HAP-1 (cell line): Measurements from ENCODE around the gene SERINC5.
"Not testable (repeated sequence)": the region's sequence is repeated elsewhere in the genome, so short reads cannot be mapped to it uniquely, and the experiment has no call there.

ENCODE experiments used
- DNase-seq, 2 experiments: peaks; one replicate each; pipeline ENCODE4 v3.0.0-alpha.2; 2016 to 2020; ENCODE audit warnings: low spot score in 2 of 2
- H3K27me3 ChIP-seq: fragments of 250-450 bp; sonication (Bioruptor Pico); 2 replicates; pipeline ENCODE4 v1.5.1; 2020; ENCODE audit warnings: low read depth, mild to moderate bottlenecking, moderate library complexity
- H3K36me3 ChIP-seq: fragments of 250-450 bp; sonication (Bioruptor Pico); replicated peaks from 2 replicates; pipeline ENCODE4 v1.5.1; 2020; ENCODE audit warnings: mild to moderate bottlenecking
- H3K4me1 ChIP-seq: fragments of 250-450 bp; sonication (Bioruptor Pico); 2 replicates; pipeline ENCODE4 v1.5.1; 2020; ENCODE audit warnings: mild to moderate bottlenecking
- H3K4me3 ChIP-seq: fragments of 250-450 bp; sonication (Bioruptor Pico); 2 replicates; pipeline ENCODE4 v1.5.1; 2020; ENCODE audit warnings: mild to moderate bottlenecking, moderate library complexity
- H3K9me3 ChIP-seq: fragments of 250-450 bp; sonication (Bioruptor Pico); 2 replicates; pipeline ENCODE4 v1.5.1; 2020; ENCODE audit warnings: mild to moderate bottlenecking, moderate library complexity
- in situ Hi-C: fragments of 300-500 bp; cut with MboI; formaldehyde crosslinking; loops from 3 replicates; pipeline ENCODE4 v1.14.3; 2020; ENCODE audit warnings: low sequenced_read_pairs, inconsistent platforms, mixed read lengths

The SERINC5 gene

GRCh38 chr5:80255811-80256712 is at the start of gene SERINC5:
TSS of gene SERINC5 (minus strand) at chr5:80256048. CDS start at chr5:80255922, 126 bp downstream.
- Histone ChIP-seq H3K27me3 (no peaks in the 10 kb centered on the region), H3K4me1 (peaks cover 21% of the 10 kb centered on the region), H3K4me3 (peak within 1 kb of the TSS; percentile 90), H3K9me3 (no peaks in the 10 kb centered on the region), H3K36me3 (peaks cover 3% of the 10 kb centered on the region; the same call in 1 of the 2 replicates)
- in situ Hi-C loops: no loop called here
- peak; percentile 57 to 85 for DNase-seq

- Histone ChIP-seq H3K4me1 (no peaks in the 10 kb centered on the region), H3K9me3 (no peaks in the 10 kb centered on the region), H3K27me3 (no peaks in the 10 kb centered on the region), H3K4me3 (no peak overlapping the region), H3K36me3 (no peaks in the 10 kb centered on the region)
- DNase-seq: no peak
- in situ Hi-C loops: no loop called here
These were observed 46.8 kb upstream of the SERINC5 start for GRCh38 chr5:80302636-80303035.

GRCh38 chr5:80301342-80301741 is 45.5 kb upstream of the SERINC5 start:
- H3K4me3 ChIP-seq, H3K27me3 ChIP-seq, H3K9me3 ChIP-seq, H3K36me3 ChIP-seq, in situ Hi-C loops, H3K4me1 ChIP-seq, DNase-seq: not testable (repeated sequence)

GRCh38 chr5:80300796-80301195 is 44.9 kb upstream of the SERINC5 start:
- in situ Hi-C loops, H3K4me1 ChIP-seq: not testable (repeated sequence)

GRCh38 chr5:80300125-80300524 is 44.3 kb upstream of the SERINC5 start:
- no peak overlapping the region for H3K4me3 ChIP-seq
- H3K9me3 ChIP-seq: no peaks in the 10 kb centered on the region
- no peaks in the 10 kb centered on the region for H3K36me3 ChIP-seq
- H3K4me1 ChIP-seq: no peaks in the 10 kb centered on the region
- DNase-seq: no peak
- H3K27me3 ChIP-seq: no peaks in the 10 kb centered on the region
- in situ Hi-C loops: no loop called here

More at GRCh38 chr5:80300796-80301195, 44.9 kb upstream of the SERINC5 start:
- not testable (repeated sequence) for H3K9me3 ChIP-seq, DNase-seq, H3K4me3 ChIP-seq, H3K36me3 ChIP-seq, H3K27me3 ChIP-seq

GRCh38 chr5:80299601-80300000 is 43.8 kb upstream of the SERINC5 start:
- H3K36me3 ChIP-seq: no peaks in the 10 kb centered on the region
- in situ Hi-C loops: loop anchor here (5.0 to 25.0 kb wide), 2 partner anchors 207 to 412 kb away; no protein-coding TSS in a partner anchor

GRCh38 chr5:80296121-80296520 is 40.3 kb upstream of the SERINC5 start:
- no peak for DNase-seq
- in situ Hi-C loops: loop anchor here (5.0 to 25.0 kb wide), 2 partner anchors 204 to 409 kb away; no protein-coding TSS in a partner anchor

More at GRCh38 chr5:80299601-80300000, 43.8 kb upstream of the SERINC5 start:
- Histone ChIP-seq H3K4me3 (no peak overlapping the region), H3K9me3 (no peaks in the 10 kb centered on the region), H3K4me1 (no peaks in the 10 kb centered on the region), H3K27me3 (no peaks in the 10 kb centered on the region)
- DNase-seq: no peak

GRCh38 chr5:80291761-80292160 is 35.9 kb upstream of the SERINC5 start:
- no peaks in the 10 kb centered on the region for H3K27me3 ChIP-seq
- no peaks in the 10 kb centered on the region for H3K4me1 ChIP-seq
- no peaks in the 10 kb centered on the region for H3K36me3 ChIP-seq
- H3K9me3 ChIP-seq: no peaks in the 10 kb centered on the region
- no peak overlapping the region for H3K4me3 ChIP-seq
- in situ Hi-C loops: loop anchor here (25.0 kb wide), 1 partner anchor 404 kb away; no protein-coding TSS in a partner anchor
- DNase-seq: no peak

More at GRCh38 chr5:80296121-80296520, 40.3 kb upstream of the SERINC5 start:
- H3K27me3 ChIP-seq: no peaks in the 10 kb centered on the region
- H3K36me3 ChIP-seq: no peaks in the 10 kb centered on the region
- H3K9me3 ChIP-seq: no peaks in the 10 kb centered on the region
- no peaks in the 10 kb centered on the region for H3K4me1 ChIP-seq
- no peak overlapping the region for H3K4me3 ChIP-seq

GRCh38 chr5:80289320-80289719 is 33.5 kb upstream of the SERINC5 start:
- H3K36me3 ChIP-seq: no peaks in the 10 kb centered on the region
- H3K27me3 ChIP-seq: no peaks in the 10 kb centered on the region
- no peaks in the 10 kb centered on the region for H3K4me1 ChIP-seq
- no peaks in the 10 kb centered on the region for H3K9me3 ChIP-seq
- no peak overlapping the region for H3K4me3 ChIP-seq
- DNase-seq: no peak
- in situ Hi-C loops: loop anchor here (25.0 kb wide), 1 partner anchor 402 kb away; no protein-coding TSS in a partner anchor

- no peaks in the 10 kb centered on the region for H3K4me1 ChIP-seq
- H3K4me3 ChIP-seq: no peak overlapping the region
- in situ Hi-C loops: loop anchor here (25.0 kb wide), 1 partner anchor 401 kb away; no protein-coding TSS in a partner anchor
- H3K9me3 ChIP-seq: no peaks in the 10 kb centered on the region
- no peaks in the 10 kb centered on the region for H3K27me3 ChIP-seq
- no peak for DNase-seq
- H3K36me3 ChIP-seq: no peaks in the 10 kb centered on the region
These were observed 32.3 kb upstream of the SERINC5 start for GRCh38 chr5:80288177-80288576.

GRCh38 chr5:80284720-80285119 is 28.9 kb upstream of the SERINC5 start:
- no peak overlapping the region for H3K4me3 ChIP-seq
- H3K36me3 ChIP-seq: no peaks in the 10 kb centered on the region
- no peaks in the 10 kb centered on the region for H3K4me1 ChIP-seq
- in situ Hi-C loops: loop anchor here (25.0 kb wide), 1 partner anchor 397 kb away; no protein-coding TSS in a partner anchor
- H3K27me3 ChIP-seq: no peaks in the 10 kb centered on the region
- H3K9me3 ChIP-seq: no peaks in the 10 kb centered on the region
- no peak for DNase-seq

GRCh38 chr5:80283360-80283759 is 27.5 kb upstream of the SERINC5 start:
- DNase-seq: no peak
- Histone ChIP-seq H3K4me3 (no peak overlapping the region), H3K4me1 (no peaks in the 10 kb centered on the region), H3K9me3 (no peaks in the 10 kb centered on the region), H3K36me3 (no peaks in the 10 kb centered on the region), H3K27me3 (no peaks in the 10 kb centered on the region)
- in situ Hi-C loops: loop anchor here (25.0 kb wide), 1 partner anchor 396 kb away; no protein-coding TSS in a partner anchor

GRCh38 chr5:80282054-80282453 is 26.2 kb upstream of the SERINC5 start:
- no peak for DNase-seq
- no peaks in the 10 kb centered on the region for H3K9me3 ChIP-seq
- H3K4me3 ChIP-seq: no peak overlapping the region
- in situ Hi-C loops: loop anchor here (25.0 kb wide), 1 partner anchor 395 kb away; no protein-coding TSS in a partner anchor
- H3K4me1 ChIP-seq: no peaks in the 10 kb centered on the region
- H3K36me3 ChIP-seq: no peaks in the 10 kb centered on the region
- H3K27me3 ChIP-seq: no peaks in the 10 kb centered on the region

- DNase-seq: no peak
- no peaks in the 10 kb centered on the region for H3K4me1 ChIP-seq
- H3K27me3 ChIP-seq: no peaks in the 10 kb centered on the region
- H3K36me3 ChIP-seq: no peaks in the 10 kb centered on the region
- no peak overlapping the region for H3K4me3 ChIP-seq
- in situ Hi-C loops: loop anchor here (25.0 kb wide), 1 partner anchor 390 kb away; no protein-coding TSS in a partner anchor
- no peaks in the 10 kb centered on the region for H3K9me3 ChIP-seq
These were observed 21.3 kb upstream of the SERINC5 start for GRCh38 chr5:80277191-80277590.
